Raji (cell line): Measurements from ENCODE around the gene CNKSR2.

Experiments used
- POLR2A ChIP-seq: IDR thresholded peaks from 2 replicates; pipeline ENCODE4 v1.6.1; 2011; ENCODE audit warnings: low read depth, low read length, control low read depth; ENCODE audit not compliant: insufficient read depth

CNKSR2 gene

DNA sequence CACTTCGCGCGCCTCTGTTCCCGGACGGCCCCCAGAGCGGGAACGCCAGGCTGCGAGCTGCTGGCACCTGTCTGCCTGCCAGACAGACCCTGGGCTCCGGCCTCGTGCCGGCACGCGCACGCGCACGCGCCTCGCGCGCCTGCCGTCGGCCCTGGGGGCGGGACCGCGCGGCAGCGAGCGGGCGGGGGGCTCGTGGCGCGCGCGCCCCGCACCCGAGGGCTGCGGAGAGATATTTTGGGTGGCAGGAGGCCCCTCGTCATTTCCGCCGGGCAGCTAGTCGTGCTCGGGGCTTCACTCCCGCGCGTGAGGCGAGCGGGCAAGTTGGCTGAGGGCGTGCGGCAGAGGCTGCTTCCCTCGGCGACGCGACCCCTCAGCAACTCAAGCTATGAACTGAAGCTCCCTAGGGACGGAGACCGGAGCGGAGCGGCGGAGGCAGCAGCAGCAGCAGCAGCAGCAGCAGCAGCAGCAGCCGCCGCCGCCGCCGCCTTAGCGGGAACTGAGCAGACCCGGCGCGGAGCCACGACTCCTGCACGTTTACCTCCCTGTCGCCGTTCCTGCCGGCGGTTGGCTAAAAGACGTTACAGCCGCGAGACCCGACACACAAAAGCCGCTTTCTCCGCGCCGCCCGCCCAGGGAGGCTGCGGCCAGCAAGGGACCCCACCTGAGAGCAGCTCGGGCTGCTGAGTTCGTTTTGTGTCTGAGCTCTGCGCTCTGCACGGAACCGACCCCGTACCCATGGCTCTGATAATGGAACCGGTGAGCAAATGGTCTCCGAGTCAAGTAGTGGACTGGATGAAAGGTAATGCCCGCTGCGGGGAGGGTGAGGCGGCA lies at the start of gene CNKSR2:
Gene CNKSR2 (plus strand): TSS at position 256 of the 831 bp plus-strand sequence. CDS start 480 bp downstream, at position 736.
- no peak for TF ChIP-seq POLR2A

- no peak for TF ChIP-seq POLR2A
Measured at GRCh38 chrX:21354725-21355124, 19.5 kb upstream of the CNKSR2 start.

GRCh38 chrX:21355831-21356230 lies 18.4 kb upstream of the CNKSR2 start:
- TF ChIP-seq POLR2A: no peak

GRCh38 chrX:21369613-21370012 lies 4.6 kb upstream of the CNKSR2 start:
- no peak for TF ChIP-seq POLR2A

GRCh38 chrX:21373001-21373400 lies 1.2 kb upstream of the CNKSR2 start:
- TF ChIP-seq POLR2A: no peak

- TF ChIP-seq POLR2A: no peak
Measured at GRCh38 chrX:21373637-21374162, 518 bp upstream of the CNKSR2 start.

- no peak for TF ChIP-seq POLR2A
Measured at GRCh38 chrX:21374994-21375707, 933 bp downstream of the CNKSR2 start.

GRCh38 chrX:21375708-21376009 lies 1.4 kb downstream of the CNKSR2 start:
- no peak for TF ChIP-seq POLR2A

DNA sequence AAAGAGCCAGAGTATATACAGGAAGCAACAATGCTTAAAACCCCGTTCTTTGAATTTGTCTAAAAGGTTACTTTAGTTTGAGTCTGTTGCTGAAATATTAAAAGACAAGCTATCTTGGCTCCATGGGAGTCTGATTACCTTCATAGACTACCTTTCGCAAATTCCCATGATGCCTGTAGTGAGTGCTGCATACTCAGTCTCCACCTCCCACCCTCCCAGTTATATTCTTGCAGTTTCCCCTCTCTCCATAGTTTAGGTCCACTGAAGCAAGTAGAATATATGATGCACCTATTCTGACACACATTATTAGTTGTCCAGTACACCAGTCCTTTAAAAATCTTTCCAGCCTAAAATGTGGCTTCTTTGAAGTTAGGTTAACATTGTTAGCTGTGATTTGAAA lies 2.4 kb downstream of the CNKSR2 start:
- TF ChIP-seq POLR2A: no peak

GRCh38 chrX:21379991-21380390 lies 5.8 kb downstream of the CNKSR2 start:
- no peak for TF ChIP-seq POLR2A

DNA sequence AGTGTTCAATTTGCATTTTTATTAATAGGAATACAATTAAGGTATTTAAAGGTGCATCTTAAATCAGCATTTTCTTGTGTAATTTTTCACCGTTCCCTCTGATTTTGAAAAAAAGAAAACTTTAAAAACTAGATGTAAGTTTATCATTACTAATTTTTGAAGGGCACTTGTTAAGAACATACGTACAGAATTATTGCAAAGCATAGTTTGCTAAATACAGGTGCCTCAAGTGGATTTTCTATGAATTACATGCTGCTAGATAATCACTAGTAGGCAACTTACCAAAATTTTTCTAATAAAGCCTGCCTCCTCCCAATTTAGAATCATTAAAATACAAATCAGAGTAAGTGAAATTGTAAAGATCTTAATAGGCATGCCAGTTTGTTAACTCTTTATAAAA lies 8.5 kb downstream of the CNKSR2 start:
- TF ChIP-seq POLR2A: no peak

DNA sequence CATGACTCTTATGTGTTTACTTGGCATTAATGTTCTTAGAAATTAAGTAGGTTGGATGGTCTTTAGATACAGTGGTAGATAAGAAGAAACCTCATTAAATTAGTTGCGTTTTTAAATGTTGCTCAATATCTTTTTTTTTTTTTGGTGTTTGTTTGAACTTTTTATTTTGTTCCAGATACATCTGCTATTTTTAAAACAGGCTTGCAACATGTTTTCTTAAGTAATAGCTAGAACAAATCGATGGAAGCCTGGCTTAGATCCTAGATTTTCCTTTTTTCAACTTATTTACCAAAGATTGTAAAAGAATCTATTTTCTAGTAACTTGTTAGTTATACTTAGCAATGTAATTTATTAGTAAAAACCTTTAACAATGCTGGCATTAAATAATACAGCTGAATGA lies 9.3 kb downstream of the CNKSR2 start:
- TF ChIP-seq POLR2A: no peak

DNA sequence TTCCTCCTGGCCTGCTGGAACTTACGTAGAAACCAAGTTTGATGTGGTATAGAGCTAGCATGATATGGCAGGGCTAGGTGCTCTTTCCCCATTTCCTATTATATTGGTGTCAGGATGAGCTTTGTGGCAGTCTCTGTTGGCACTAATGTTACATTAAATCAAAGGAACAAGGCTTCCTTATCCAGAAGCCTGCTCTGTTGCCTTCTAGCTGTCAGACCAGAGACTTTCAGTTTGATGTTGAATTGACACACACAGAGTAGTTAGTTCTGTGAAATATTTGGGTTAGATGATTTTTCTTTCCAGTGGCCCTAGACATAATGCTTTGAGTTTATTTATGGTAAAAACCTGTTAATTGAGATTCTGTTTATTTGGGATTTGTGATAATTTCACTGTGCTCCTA lies 10.0 kb downstream of the CNKSR2 start:
- TF ChIP-seq POLR2A: no peak

GRCh38 chrX:21394792-21395191 lies 20.6 kb downstream of the CNKSR2 start:
- TF ChIP-seq POLR2A: no peak

DNA sequence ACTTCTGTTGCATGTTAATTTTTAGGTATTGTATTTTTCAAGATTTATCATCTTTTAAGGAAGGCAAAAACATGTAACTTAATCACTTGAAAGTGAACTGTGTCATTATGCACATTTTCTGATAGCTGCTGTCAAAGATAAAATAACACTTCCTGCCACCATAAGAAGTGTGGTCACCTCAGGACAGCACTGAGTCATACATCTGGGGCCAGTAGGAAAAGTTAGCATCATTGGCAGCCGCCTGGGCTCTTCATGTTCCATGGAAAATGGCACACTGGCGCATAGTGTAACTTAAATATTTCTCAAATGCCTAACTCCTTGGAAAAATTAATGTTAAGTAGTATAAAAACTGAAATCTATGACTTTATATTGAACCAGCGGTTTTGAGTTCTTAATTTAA lies 24.2 kb downstream of the CNKSR2 start:
- no peak for TF ChIP-seq POLR2A
